GM12878 (cell line): ENCODE results near the gene B9D1. TPM values are rescaled to one million over a fixed set of nuclear protein-coding genes. Genes with fewer than 3 reads are reported as not detected.

ENCODE experiments used
- ATAC-seq: fragments of 200-7000 bp; cut with Tn5 transposase; 3 replicates; pipeline ENCODE4 v1.9.1; 2020; ENCODE audit warnings: mild to moderate bottlenecking, moderate library complexity
- BruUV-seq: library from RNA; stranded (reverse); fragments of 400-500 nt; replicated peaks from 2 replicates; lab custom pipeline; 2021; lab: Mats Ljungman, UMichigan
- CTCF ChIA-PET: fragments of 300-600 bp; sonication (Branson Sonifier 250); formaldehyde crosslinking; extraction: SDS; loops from one replicate; lab custom pipeline; 2021; ENCODE audit warnings: inconsistent platforms; lab: Yijun Ruan, JAX
- POLR2A ChIA-PET: fragments of 350-600 bp; formaldehyde crosslinking; extraction: SDS; loops from one replicate; lab custom pipeline; 2021; ENCODE audit warnings: inconsistent platforms; lab: Charles Lee
- RAD21 ChIA-PET: fragments of 300-600 bp; sonication (Branson Sonifier 250); formaldehyde crosslinking; loops from one replicate; lab custom pipeline; 2023; ENCODE audit warnings: antibody characterized with exemption; ENCODE audit not compliant: unreplicated experiment; lab: Charles Lee
- SMC1A ChIA-PET: fragments of 300-600 bp; sonication (Branson Sonifier 250); formaldehyde crosslinking; loops from one replicate; lab custom pipeline; 2023; ENCODE audit not compliant: unreplicated experiment, uncharacterized antibody; lab: Charles Lee
- DNase-seq: peaks from one replicate; pipeline ENCODE4 v3.0.0-alpha.2; 2011; ENCODE audit warnings: low read depth, low spot score
- FAIRE-seq: peaks from 3 replicates; lab custom pipeline; 2011; peaks lifted over from hg19 to GRCh38; lab: Jason Lieb, UNC
- H2AFZ ChIP-seq: 2 replicates; pipeline ENCODE4 v1.6.0; 2011; ENCODE audit warnings: low read depth, low read length, control low read depth; ENCODE audit not compliant: control insufficient read depth
- H3K27ac ChIP-seq: 2 replicates; pipeline ENCODE4 v1.5.1; 2011; ENCODE audit warnings: control low read depth; ENCODE audit not compliant: control insufficient read depth, insufficient read depth
- H3K27me3 ChIP-seq, 2 experiments: replicated peaks in 1 of 2; 2 replicates each; pipeline versions ENCODE4 v1.6.0 to v1.6.1; 2011; ENCODE audit warnings: low read length in 1 of 2; ENCODE audit not compliant: control insufficient read depth in 2 of 2, insufficient read depth in 2 of 2
- H3K36me3 ChIP-seq, 2 experiments: 2 replicates each; pipeline ENCODE4 v1.5.1; 2011; ENCODE audit warnings: low read length in 1 of 2; ENCODE audit not compliant: control insufficient read depth in 2 of 2, insufficient read depth in 2 of 2
- H3K4me1 ChIP-seq: 2 replicates; pipeline ENCODE4 v1.6.1; 2011; ENCODE audit warnings: mild to moderate bottlenecking, low read length, moderate library complexity, mixed read lengths; ENCODE audit not compliant: control insufficient read depth, insufficient read depth
- H3K4me2 ChIP-seq: 2 replicates; pipeline ENCODE4 v1.6.0; 2011; ENCODE audit warnings: control low read depth; ENCODE audit not compliant: control insufficient read depth, insufficient read depth
- H3K4me3 ChIP-seq: fragments of 200-600 bp; sonication (generic); 2 replicates; pipeline ENCODE4 v1.5.1; 2016
- H3K79me2 ChIP-seq: 2 replicates; pipeline ENCODE4 v1.6.0; 2011; ENCODE audit warnings: low read length; ENCODE audit not compliant: control insufficient read depth, insufficient read depth
- H3K9ac ChIP-seq: 2 replicates; pipeline ENCODE4 v1.8.0; 2011; ENCODE audit warnings: low read length, control low read depth, mixed read lengths; ENCODE audit not compliant: control insufficient read depth, insufficient read depth
- H3K9me3 ChIP-seq: replicated peaks from 3 replicates; pipeline ENCODE4 v1.5.1; 2011; ENCODE audit warnings: mild to moderate bottlenecking, low read length; ENCODE audit not compliant: control insufficient read depth, insufficient read depth
- H4K20me1 ChIP-seq: 2 replicates; pipeline ENCODE4 v1.6.0; 2011; ENCODE audit not compliant: control insufficient read depth, insufficient read depth
- GATAD2B ChIP-seq: fragments of 450-650 bp; conservative IDR thresholded peaks from 2 replicates; pipeline ENCODE4 v1.6.1; 2017; ENCODE audit warnings: low read depth, mild to moderate bottlenecking, moderate library complexity
- NBN ChIP-seq: fragments of 450-650 bp; IDR thresholded peaks from 2 replicates; pipeline ENCODE4 v1.6.1; 2016
- NR2F1 ChIP-seq: fragments of 450-650 bp; conservative IDR thresholded peaks from 2 replicates; pipeline ENCODE4 v1.6.1; 2017; ENCODE audit warnings: mild to moderate bottlenecking
- POU2F2 ChIP-seq: IDR thresholded peaks from 3 replicates; pipeline ENCODE4 v1.6.1; 2011; ENCODE audit warnings: low read depth, mild to moderate bottlenecking, low read length, borderline replicate concordance
- STAT1 ChIP-seq: fragments of 450-650 bp; conservative IDR thresholded peaks from 2 replicates; pipeline ENCODE4 v1.6.1; 2014; ENCODE audit warnings: antibody characterized with exemption, mild to moderate bottlenecking
- TCF12 ChIP-seq: IDR thresholded peaks from 2 replicates; pipeline ENCODE4 v1.6.1; 2011; ENCODE audit warnings: low read depth, mild to moderate bottlenecking, low read length
- WGBS: methylation state at CpG from one replicate; pipeline ENCODE4 v1.1.6; 2016; ENCODE audit warnings: low lambda C conversion rate; ENCODE audit not compliant: insufficient replicate concordance, insufficient coverage; ENCODE audit errors: missing lambda C conversion rate; 5-methylcytosine and 5-hydroxymethylcytosine counted together
- in situ Hi-C: fragments of 300-500 bp; cut with MboI; formaldehyde crosslinking; loops from 9 replicates; pipeline ENCODE4 v1.14.3; 2018; ENCODE audit warnings: mixed read lengths
- intact Hi-C: fragments of 100-400 bp; cut with micrococcal nuclease; formaldehyde crosslinking; loops from one replicate; pipeline ENCODE4 v1.14.2; 2022; ENCODE audit not compliant: unreplicated experiment
- polyA plus RNA-seq, 11 experiments: library from polyadenylated mRNA; depleted of rRNA in 4 of 11; unstranded in 6 of 11; stranded (reverse) in 5 of 11; fragments of >200 nt; fragmentation: Nextera tagmentation in 4 of 11; fragmentation: Illumina TruSeq in 1 of 11; extraction: Ambion mirVana in 4 of 11; extraction: Trizol in 1 of 11; gene quantifications; 1 replicate in 1 of 11; 2 replicates in 10 of 11; pipeline versions ENCODE4 v1.2.1 to v1.2.3, GENCODE V29; 2011 to 2016; ENCODE audit warnings: inconsistent platforms in 2 of 11, missing spikeins in 2 of 11, low read depth in 1 of 11
- total RNA-seq, 4 experiments: library from RNA; depleted of rRNA in 3 of 4; stranded (reverse); fragments of >200 nt in 3 of 4; fragmentation: Illumina TruSeq in 1 of 4; extraction: Trizol in 1 of 4; gene quantifications; 2 replicates each; pipeline versions ENCODE4 v1.2.1 to v1.2.3, GENCODE V29; 2013 to 2021
- TF ChIP-seq, protein P1 (sequence below), 3 experiments: IDR thresholded peaks in 2 of 3; conservative IDR thresholded peaks in 1 of 3; 2 replicates each; pipeline ENCODE4 v1.5.1; 2011; ENCODE audit warnings: low read depth in 3 of 3, low read length in 3 of 3, mild to moderate bottlenecking in 3 of 3, control low read depth in 2 of 3, moderate library complexity in 2 of 3, inconsistent platforms in 1 of 3, mixed read lengths in 1 of 3; ENCODE audit not compliant: control insufficient read depth in 2 of 3, insufficient read depth in 1 of 3; ENCODE audit errors: extremely low read depth in 1 of 3
- TF ChIP-seq, protein P2 (sequence below): fragments of 450-650 bp; IDR thresholded peaks from 2 replicates; pipeline ENCODE4 v1.6.1; 2016; ENCODE audit warnings: mild to moderate bottlenecking
- TF ChIP-seq, protein P3 (sequence below): IDR thresholded peaks from 2 replicates; pipeline ENCODE4 v1.6.1; 2011; ENCODE audit warnings: borderline replicate concordance, low read depth, mild to moderate bottlenecking, moderate library complexity, low read length; ENCODE audit not compliant: insufficient read depth, poor library complexity, severe bottlenecking

B9D1 gene
- total and polyA plus RNA-seq, 10 of the 15 experiments (the other 5 are each of a cell fraction or from before 2014, with no cell fraction given): 5.9 to 18.3 (median 9.8) TPM

DNA sequence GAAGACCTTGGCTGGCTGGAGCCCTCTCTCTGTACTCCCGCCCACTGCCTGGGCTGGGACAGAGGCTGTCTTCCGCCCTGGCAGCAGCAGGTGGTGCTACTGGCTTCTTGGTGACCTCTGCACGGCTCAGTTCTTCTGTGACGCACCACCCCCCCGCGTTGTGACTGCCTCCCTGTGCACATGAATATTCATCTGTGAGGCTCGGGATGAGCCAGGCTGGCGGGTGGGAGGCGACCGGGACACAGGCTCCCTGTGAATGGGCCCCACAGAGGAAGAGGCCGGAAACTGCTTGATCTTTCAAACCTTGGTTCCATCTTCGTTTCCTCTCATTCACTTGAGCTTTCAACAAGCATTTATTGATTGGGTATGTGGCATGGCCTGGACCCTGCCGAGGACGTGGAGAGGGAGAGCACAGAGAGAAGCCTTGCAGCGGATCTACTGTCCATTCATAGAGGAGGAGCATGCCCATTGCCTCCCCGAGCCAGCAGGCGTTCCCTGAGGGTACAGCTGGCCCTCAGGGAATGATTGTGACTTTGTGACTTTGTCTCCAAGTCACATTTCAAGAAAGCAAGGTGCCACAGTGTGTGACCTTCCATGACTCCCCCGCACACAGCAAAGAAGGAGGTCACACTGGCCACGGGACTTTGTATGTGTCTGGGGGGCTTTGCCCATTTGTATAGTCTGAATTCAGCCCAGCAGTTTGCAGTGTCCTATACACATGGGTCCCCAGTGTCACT is 45.0 kb downstream of the B9D1 start:
- TF ChIP-seq, protein P1, sequence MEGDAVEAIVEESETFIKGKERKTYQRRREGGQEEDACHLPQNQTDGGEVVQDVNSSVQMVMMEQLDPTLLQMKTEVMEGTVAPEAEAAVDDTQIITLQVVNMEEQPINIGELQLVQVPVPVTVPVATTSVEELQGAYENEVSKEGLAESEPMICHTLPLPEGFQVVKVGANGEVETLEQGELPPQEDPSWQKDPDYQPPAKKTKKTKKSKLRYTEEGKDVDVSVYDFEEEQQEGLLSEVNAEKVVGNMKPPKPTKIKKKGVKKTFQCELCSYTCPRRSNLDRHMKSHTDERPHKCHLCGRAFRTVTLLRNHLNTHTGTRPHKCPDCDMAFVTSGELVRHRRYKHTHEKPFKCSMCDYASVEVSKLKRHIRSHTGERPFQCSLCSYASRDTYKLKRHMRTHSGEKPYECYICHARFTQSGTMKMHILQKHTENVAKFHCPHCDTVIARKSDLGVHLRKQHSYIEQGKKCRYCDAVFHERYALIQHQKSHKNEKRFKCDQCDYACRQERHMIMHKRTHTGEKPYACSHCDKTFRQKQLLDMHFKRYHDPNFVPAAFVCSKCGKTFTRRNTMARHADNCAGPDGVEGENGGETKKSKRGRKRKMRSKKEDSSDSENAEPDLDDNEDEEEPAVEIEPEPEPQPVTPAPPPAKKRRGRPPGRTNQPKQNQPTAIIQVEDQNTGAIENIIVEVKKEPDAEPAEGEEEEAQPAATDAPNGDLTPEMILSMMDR (IDR thresholded peaks at IDR 0.05 in 2 of 3, conservative IDR thresholded peaks at IDR 0.05 in 1 of 3; ENCODE audit: control insufficient read depth in 2 of 3, extremely low read depth in 1 of 3, insufficient read depth in 1 of 3, low read depth in 3 of 3, low read length in 3 of 3): peak; percentile 16 to 39 (median 29); a peak in 3 of 6 replicates
- TF ChIP-seq, protein P2, sequence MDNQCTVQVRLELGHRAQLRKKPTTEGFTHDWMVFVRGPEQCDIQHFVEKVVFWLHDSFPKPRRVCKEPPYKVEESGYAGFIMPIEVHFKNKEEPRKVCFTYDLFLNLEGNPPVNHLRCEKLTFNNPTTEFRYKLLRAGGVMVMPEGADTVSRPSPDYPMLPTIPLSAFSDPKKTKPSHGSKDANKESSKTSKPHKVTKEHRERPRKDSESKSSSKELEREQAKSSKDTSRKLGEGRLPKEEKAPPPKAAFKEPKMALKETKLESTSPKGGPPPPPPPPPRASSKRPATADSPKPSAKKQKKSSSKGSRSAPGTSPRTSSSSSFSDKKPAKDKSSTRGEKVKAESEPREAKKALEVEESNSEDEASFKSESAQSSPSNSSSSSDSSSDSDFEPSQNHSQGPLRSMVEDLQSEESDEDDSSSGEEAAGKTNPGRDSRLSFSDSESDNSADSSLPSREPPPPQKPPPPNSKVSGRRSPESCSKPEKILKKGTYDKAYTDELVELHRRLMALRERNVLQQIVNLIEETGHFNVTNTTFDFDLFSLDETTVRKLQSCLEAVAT: no peak
- TF ChIP-seq POU2F2 (peak; percentile 96; the same call in 2 of the 3 replicates), GATAD2B (no peak), TCF12 (0 out of 2 replicates have a peak, but pooled peaks have one; percentile 6), NBN (no peak), STAT1 (no peak), NR2F1 (peak; percentile 67)
- TF ChIP-seq, protein P3, sequence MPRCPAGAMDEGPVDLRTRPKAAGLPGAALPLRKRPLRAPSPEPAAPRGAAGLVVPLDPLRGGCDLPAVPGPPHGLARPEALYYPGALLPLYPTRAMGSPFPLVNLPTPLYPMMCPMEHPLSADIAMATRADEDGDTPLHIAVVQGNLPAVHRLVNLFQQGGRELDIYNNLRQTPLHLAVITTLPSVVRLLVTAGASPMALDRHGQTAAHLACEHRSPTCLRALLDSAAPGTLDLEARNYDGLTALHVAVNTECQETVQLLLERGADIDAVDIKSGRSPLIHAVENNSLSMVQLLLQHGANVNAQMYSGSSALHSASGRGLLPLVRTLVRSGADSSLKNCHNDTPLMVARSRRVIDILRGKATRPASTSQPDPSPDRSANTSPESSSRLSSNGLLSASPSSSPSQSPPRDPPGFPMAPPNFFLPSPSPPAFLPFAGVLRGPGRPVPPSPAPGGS: no peak
- TF ChIP-seq, all 136 proteins: peak for 4
- no TSS peak for BruUV-seq
- H3K4me3 ChIP-seq: no peak overlapping the region
- H3K36me3 ChIP-seq: no peaks in the 10 kb centered on the region
- H2AFZ ChIP-seq: no peak overlapping the region
- H3K9ac ChIP-seq: no peak overlapping the region
- no peak overlapping the region for H3K4me2 ChIP-seq
- FAIRE-seq (no peak), DNase-seq (no peak), ATAC-seq (peak; percentile 97)
- no peaks in the 10 kb centered on the region for H3K4me1 ChIP-seq
- no peaks in the 10 kb centered on the region for H3K9me3 ChIP-seq
- H3K27me3 ChIP-seq: no peaks in the 10 kb centered on the region
- CTCF ChIA-PET: interaction anchor here (0.8 to 1.5 kb wide), 3 partner anchors 10 to 45 kb away, joined by 3 to 5 read pairs (median 4); partner anchors contain the start of gene B9D1
- in situ Hi-C loops: no loop called here
- H4K20me1 ChIP-seq: no peaks in the 10 kb centered on the region
- POLR2A ChIA-PET: interaction anchor here (0.9 kb wide), 1 partner anchor 12 kb away, joined by 3 read pairs; no protein-coding TSS in a partner anchor
- no peak overlapping the region for H3K27ac ChIP-seq
- RAD21 ChIA-PET: no interaction called here
- WGBS: 29% methylated on average over 19 of the region's 19 CpGs
- intact Hi-C loops: no loop called here
- no peaks in the 10 kb centered on the region for H3K79me2 ChIP-seq
- SMC1A ChIA-PET: interaction anchor here (1.2 kb wide), 1 partner anchor 11 kb away, joined by 3 read pairs; no protein-coding TSS in a partner anchor
